Nephron progenitor cell (in vitro differentiated cells): Measurements from ENCODE around the gene ERICH2.
"Not testable (repeated sequence)": the region's sequence is repeated elsewhere in the genome, so short reads cannot be mapped to it uniquely, and the experiment has no call there.

Source experiments
- DNase-seq: peaks from one replicate; pipeline ENCODE4 v3.0.0; 2021
- H3K27ac Mint-ChIP-seq: 2 replicates; pipeline ENCODE4 v1.8.0; 2021; ENCODE audit warnings: mild to moderate bottlenecking, moderate library complexity, mixed read lengths
- H3K27me3 Mint-ChIP-seq: 2 replicates; pipeline ENCODE4 v1.8.0; 2021; ENCODE audit warnings: mild to moderate bottlenecking, low read depth, mixed read lengths; ENCODE audit not compliant: poor library complexity
- H3K36me3 Mint-ChIP-seq: 2 replicates; pipeline ENCODE4 v1.8.0; 2021; ENCODE audit warnings: low read depth, mixed read lengths
- H3K4me1 Mint-ChIP-seq: 2 replicates; pipeline ENCODE4 v1.8.0; 2021; ENCODE audit warnings: mixed read lengths
- H3K4me3 Mint-ChIP-seq: 2 replicates; pipeline ENCODE4 v1.8.0; 2021; ENCODE audit warnings: mild to moderate bottlenecking, moderate library complexity, mixed read lengths
- H3K9me3 Mint-ChIP-seq: 2 replicates; pipeline ENCODE4 v1.8.0; 2021; ENCODE audit warnings: mild to moderate bottlenecking, moderate library complexity, mixed read lengths
- TF ChIP-seq, protein P1 (sequence below): fragments of 200-600 bp; sonication (generic); IDR thresholded peaks from 2 replicates; pipeline ENCODE4 v1.5.0; 2021; ENCODE audit warnings: antibody characterized with exemption

Gene ERICH2, protein sequence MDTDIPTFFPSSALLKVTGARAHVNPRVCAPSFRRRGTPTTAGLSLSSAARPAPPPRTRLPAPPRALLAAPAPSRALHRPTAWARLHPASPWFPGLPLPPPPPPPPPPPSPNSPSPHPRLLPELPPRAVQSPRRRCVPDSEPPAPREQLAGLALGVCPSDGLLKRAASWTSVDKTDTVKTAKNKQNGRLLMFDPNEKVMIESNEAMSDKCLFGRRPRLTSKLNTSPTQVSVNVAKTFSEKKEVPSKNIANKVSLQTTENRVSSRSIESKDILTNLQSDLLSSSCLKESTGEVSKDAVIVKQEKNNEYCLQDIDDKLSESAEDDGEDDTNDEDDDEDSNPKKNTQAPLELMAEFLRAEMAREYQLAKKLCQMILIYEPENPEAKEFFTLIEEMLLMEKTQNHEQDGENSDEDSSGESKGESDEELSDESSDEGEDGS

DNA sequence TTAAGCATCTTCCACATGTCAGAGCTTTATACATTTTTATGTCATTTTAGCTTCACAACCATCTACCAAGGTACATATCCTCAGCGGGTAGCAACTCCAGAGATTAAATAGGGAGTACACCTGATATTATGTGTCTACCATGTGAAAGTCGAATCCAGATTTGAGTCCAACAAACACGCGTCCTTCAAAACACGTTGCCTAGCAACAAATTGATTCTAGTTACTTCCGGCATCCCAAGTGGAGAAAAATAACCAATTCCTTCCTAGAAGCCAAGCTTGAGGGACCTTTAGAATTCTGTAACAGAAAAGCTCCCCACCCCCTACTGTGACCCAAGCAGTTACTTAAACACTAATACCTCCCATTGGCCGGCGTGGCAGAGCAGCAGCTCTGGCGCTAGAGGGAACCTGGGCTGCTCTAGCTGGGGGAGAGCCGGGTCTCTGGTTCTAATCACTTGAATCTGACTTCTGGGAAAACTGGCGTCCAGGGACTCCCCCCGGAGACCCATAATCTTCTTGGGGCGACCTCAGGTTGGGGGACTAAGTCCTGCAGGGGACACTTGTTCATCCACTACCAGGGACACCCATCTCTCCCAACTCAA lies at the start of gene ERICH2:
ERICH2 (plus strand) TSS at position 371 of the 598 bp plus-strand sequence. CDS start 304 bp downstream, outside the sequence.
- peak within 1 kb of the TSS; percentile 68 for H3K27ac Mint-ChIP-seq
- TF ChIP-seq, protein P1, sequence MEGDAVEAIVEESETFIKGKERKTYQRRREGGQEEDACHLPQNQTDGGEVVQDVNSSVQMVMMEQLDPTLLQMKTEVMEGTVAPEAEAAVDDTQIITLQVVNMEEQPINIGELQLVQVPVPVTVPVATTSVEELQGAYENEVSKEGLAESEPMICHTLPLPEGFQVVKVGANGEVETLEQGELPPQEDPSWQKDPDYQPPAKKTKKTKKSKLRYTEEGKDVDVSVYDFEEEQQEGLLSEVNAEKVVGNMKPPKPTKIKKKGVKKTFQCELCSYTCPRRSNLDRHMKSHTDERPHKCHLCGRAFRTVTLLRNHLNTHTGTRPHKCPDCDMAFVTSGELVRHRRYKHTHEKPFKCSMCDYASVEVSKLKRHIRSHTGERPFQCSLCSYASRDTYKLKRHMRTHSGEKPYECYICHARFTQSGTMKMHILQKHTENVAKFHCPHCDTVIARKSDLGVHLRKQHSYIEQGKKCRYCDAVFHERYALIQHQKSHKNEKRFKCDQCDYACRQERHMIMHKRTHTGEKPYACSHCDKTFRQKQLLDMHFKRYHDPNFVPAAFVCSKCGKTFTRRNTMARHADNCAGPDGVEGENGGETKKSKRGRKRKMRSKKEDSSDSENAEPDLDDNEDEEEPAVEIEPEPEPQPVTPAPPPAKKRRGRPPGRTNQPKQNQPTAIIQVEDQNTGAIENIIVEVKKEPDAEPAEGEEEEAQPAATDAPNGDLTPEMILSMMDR: no peak
- no peaks in the 10 kb centered on the region for H3K9me3 Mint-ChIP-seq
- no peaks in the 10 kb centered on the region for H3K36me3 Mint-ChIP-seq
- H3K27me3 Mint-ChIP-seq: peaks cover 3% of the 10 kb centered on the region
- peak; percentile 58 for DNase-seq
- H3K4me1 Mint-ChIP-seq: peaks cover 44% of the 10 kb centered on the region
- peak within 1 kb of the TSS; percentile 90 for H3K4me3 Mint-ChIP-seq

- H3K9me3 Mint-ChIP-seq: no peaks in the 10 kb centered on the region
- no peak for DNase-seq
- no peak overlapping the region for H3K4me3 Mint-ChIP-seq
- H3K36me3 Mint-ChIP-seq: peaks cover 3% of the 10 kb centered on the region
- H3K27me3 Mint-ChIP-seq: peaks cover 3% of the 10 kb centered on the region
- TF ChIP-seq, protein P1: no peak
- peaks cover 54% of the 10 kb centered on the region for H3K4me1 Mint-ChIP-seq
- no peak overlapping the region for H3K27ac Mint-ChIP-seq
These were observed 48.5 kb upstream of the ERICH2 start for GRCh38 chr2:170721678-170722077.

DNA sequence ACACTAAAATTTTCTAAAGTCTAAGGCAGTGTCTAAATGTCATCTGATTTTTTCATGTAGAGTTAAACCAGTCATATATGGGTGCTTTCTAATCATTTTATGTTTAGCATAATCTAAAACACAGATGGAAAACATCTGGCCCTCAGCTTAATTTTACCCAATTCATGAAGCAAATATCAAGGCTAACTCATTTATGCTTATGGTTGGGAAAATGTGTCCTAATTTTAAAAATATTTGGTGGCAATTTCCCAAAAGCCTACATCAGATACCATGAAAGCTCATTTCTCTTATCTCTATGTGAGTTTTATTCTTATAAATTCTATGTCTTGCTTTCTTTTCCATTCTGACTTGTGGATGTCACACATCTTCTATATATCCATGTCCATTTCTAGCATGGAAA lies 47.9 kb upstream of the ERICH2 start:
- Mint-ChIP-seq H3K27ac (no peak overlapping the region), H3K27me3 (peaks cover 3% of the 10 kb centered on the region), H3K36me3 (peaks cover 8% of the 10 kb centered on the region), H3K9me3 (no peaks in the 10 kb centered on the region), H3K4me3 (no peak overlapping the region), H3K4me1 (peaks cover 55% of the 10 kb centered on the region)
- TF ChIP-seq, protein P1: no peak
- no peak for DNase-seq

GRCh38 chr2:170723446-170723958 lies 46.7 kb upstream of the ERICH2 start:
- H3K36me3 Mint-ChIP-seq: peaks cover 20% of the 10 kb centered on the region
- DNase-seq: peak; percentile 21
- TF ChIP-seq, protein P1: no peak
- H3K27me3 Mint-ChIP-seq: no peaks in the 10 kb centered on the region
- H3K27ac Mint-ChIP-seq: peak overlapping the region; percentile 2
- peaks cover 47% of the 10 kb centered on the region for H3K4me1 Mint-ChIP-seq
- no peak overlapping the region for H3K4me3 Mint-ChIP-seq
- H3K9me3 Mint-ChIP-seq: no peaks in the 10 kb centered on the region

DNA sequence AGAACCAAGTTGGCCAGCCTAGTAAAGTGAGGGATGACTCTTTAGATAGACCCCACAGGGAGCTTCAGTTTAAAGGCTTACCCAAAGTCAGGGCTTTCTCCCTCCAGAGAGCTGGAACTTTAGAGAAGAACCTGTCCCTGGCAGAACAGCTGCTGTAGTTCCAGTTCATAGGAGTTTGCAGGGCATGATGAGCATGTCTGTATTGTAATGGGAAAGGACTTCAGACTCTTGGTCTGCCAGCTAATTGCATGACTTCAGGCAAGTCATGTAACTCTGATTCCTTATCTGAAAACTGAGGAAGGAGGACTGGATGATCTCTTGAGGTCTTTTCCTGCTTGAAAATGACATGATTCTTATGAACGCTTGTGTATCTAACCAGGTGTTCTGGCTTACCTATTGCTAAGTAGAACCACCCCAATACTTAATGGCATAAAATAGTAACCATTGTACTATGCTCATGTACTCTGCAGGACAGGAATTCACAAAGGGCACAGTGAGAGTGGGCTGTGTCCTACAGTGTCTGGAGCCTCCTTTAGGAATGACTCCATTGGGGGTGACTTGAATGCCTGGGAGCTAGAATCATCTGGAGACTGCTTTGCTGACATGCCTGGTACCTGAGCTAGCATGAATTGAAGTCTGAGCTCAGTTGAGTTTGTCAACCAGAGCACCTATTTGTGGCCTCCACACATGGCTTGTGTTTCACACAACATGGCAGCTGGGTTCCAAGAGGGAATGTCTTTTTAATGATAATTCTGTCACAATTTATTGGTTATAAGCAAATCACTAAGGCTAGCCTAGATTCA lies 36.2 kb upstream of the ERICH2 start:
- no peaks in the 10 kb centered on the region for H3K4me1 Mint-ChIP-seq
- TF ChIP-seq, protein P1: no peak
- no peak for DNase-seq

GRCh38 chr2:170734601-170735000 lies 35.6 kb upstream of the ERICH2 start:
- not testable (repeated sequence) for H3K4me1 Mint-ChIP-seq, H3K27me3 Mint-ChIP-seq, H3K4me3 Mint-ChIP-seq, DNase-seq, H3K27ac Mint-ChIP-seq
- peaks cover 25% of the 10 kb centered on the region for H3K9me3 Mint-ChIP-seq
- peaks cover 42% of the 10 kb centered on the region for H3K36me3 Mint-ChIP-seq

More for the DNA sequence above, 36.2 kb upstream of the ERICH2 start:
- peaks cover 9% of the 10 kb centered on the region for H3K27me3 Mint-ChIP-seq
- H3K4me3 Mint-ChIP-seq: no peak overlapping the region
- H3K27ac Mint-ChIP-seq: no peak overlapping the region
- H3K9me3 Mint-ChIP-seq: peaks cover 25% of the 10 kb centered on the region
- peaks cover 48% of the 10 kb centered on the region for H3K36me3 Mint-ChIP-seq
